GM23338 (cell line): ENCODE data around the gene OR5AP2. TPM values are rescaled to one million over a fixed set of nuclear protein-coding genes. Genes with fewer than 3 reads are reported as not detected.

Experiments used
- ATAC-seq: fragments of 200-7000 bp; cut with Tn5 transposase; 3 replicates; pipeline ENCODE4 v1.9.1; 2020
- DNase-seq: peaks from one replicate; pipeline ENCODE4 v3.0.0-alpha.2; 2015; ENCODE audit warnings: low spot score
- H2AFZ ChIP-seq: fragments of 200-600 bp; sonication (generic); 2 replicates; pipeline ENCODE4 v1.8.0; 2016; ENCODE audit warnings: antibody characterized with exemption, mild to moderate bottlenecking, moderate library complexity
- H3F3A ChIP-seq: fragments of 200-600 bp; sonication (generic); replicated peaks from 2 replicates; pipeline ENCODE4 v1.8.0; 2017; ENCODE audit warnings: antibody characterized with exemption, mixed run types, low read depth
- H3K27ac ChIP-seq: fragments of 200-600 bp; sonication (generic); 2 replicates; pipeline ENCODE4 v1.6.1; 2016; ENCODE audit warnings: low read depth
- H3K27me3 ChIP-seq: fragments of 200-600 bp; sonication (generic); 2 replicates; pipeline ENCODE4 v1.8.0; 2016; ENCODE audit warnings: mild to moderate bottlenecking, mixed run types, moderate library complexity; ENCODE audit not compliant: insufficient read depth
- H3K36me3 ChIP-seq: fragments of 200-600 bp; sonication (generic); 2 replicates; pipeline ENCODE4 v1.8.0; 2016; ENCODE audit warnings: mild to moderate bottlenecking; ENCODE audit not compliant: insufficient read depth
- H3K4me1 ChIP-seq: fragments of 200-600 bp; sonication (generic); 2 replicates; pipeline ENCODE4 v1.8.0; 2016; ENCODE audit warnings: mild to moderate bottlenecking, moderate library complexity; ENCODE audit not compliant: insufficient read depth
- H3K4me2 ChIP-seq: fragments of 200-600 bp; sonication (generic); 2 replicates; pipeline ENCODE4 v1.7.1; 2017; ENCODE audit warnings: mixed run types
- H3K4me3 ChIP-seq: fragments of 200-600 bp; sonication (generic); 2 replicates; pipeline ENCODE4 v1.6.1; 2016; ENCODE audit warnings: mixed run types
- H3K79me2 ChIP-seq: fragments of 200-600 bp; sonication (generic); replicated peaks from 2 replicates; pipeline ENCODE4 v1.8.0; 2017; ENCODE audit warnings: mild to moderate bottlenecking; ENCODE audit not compliant: insufficient read depth
- H3K9me2 ChIP-seq: fragments of 200-600 bp; sonication (generic); 2 replicates; pipeline ENCODE4 v1.8.0; 2017; ENCODE audit not compliant: insufficient read depth
- H4K20me1 ChIP-seq: fragments of 200-600 bp; sonication (generic); replicated peaks from 2 replicates; pipeline ENCODE4 v1.8.0; 2017; ENCODE audit warnings: mild to moderate bottlenecking; ENCODE audit not compliant: insufficient read depth
- H3K27ac Mint-ChIP-seq: 2 replicates; pipeline ENCODE4 v1.8.0; 2020; ENCODE audit warnings: inconsistent platforms, mild to moderate bottlenecking, moderate library complexity, mixed read lengths
- H3K27me3 Mint-ChIP-seq: 3 replicates; pipeline ENCODE4 v1.8.0; 2022; ENCODE audit warnings: low read depth, mild to moderate bottlenecking, moderate library complexity, mixed read lengths, inconsistent platforms; ENCODE audit not compliant: insufficient read depth, poor library complexity
- H3K36me3 Mint-ChIP-seq: 3 replicates; pipeline ENCODE4 v1.8.0; 2021; ENCODE audit warnings: low read depth, mild to moderate bottlenecking, inconsistent platforms, moderate library complexity, mixed read lengths
- H3K4me1 Mint-ChIP-seq: 3 replicates; pipeline ENCODE4 v1.8.0; 2020; ENCODE audit warnings: mild to moderate bottlenecking, inconsistent platforms, mixed read lengths
- H3K4me3 Mint-ChIP-seq: 3 replicates; pipeline ENCODE4 v1.8.0; 2021; ENCODE audit warnings: moderate library complexity, mild to moderate bottlenecking, inconsistent platforms, mixed read lengths
- H3K9me3 Mint-ChIP-seq: 3 replicates; pipeline ENCODE4 v1.8.0; 2020; ENCODE audit warnings: moderate library complexity, mild to moderate bottlenecking, inconsistent platforms, mixed read lengths
- CREB1 ChIP-seq: fragments of 250-450 bp; sonication (Bioruptor Pico); IDR thresholded peaks from 2 replicates; pipeline ENCODE4 v1.5.0; 2020; ENCODE audit warnings: low read depth, mild to moderate bottlenecking, moderate library complexity
- NANOG ChIP-seq: IDR thresholded peaks from 2 replicates; pipeline ENCODE4 v1.6.1; 2016; ENCODE audit warnings: antibody characterized with exemption, borderline replicate concordance
- POLR2AphosphoS5 ChIP-seq: IDR thresholded peaks from 2 replicates; pipeline ENCODE4 v1.6.1; 2016; ENCODE audit warnings: antibody characterized with exemption, low read depth
- ZNF114 ChIP-seq: fragments of 250-450 bp; sonication (Bioruptor Pico); IDR thresholded peaks from 2 replicates; pipeline ENCODE4 v1.5.0; 2020; ENCODE audit warnings: mild to moderate bottlenecking, moderate library complexity
- ZNF331 ChIP-seq: fragments of 250-450 bp; sonication (Bioruptor Pico); IDR thresholded peaks from 2 replicates; pipeline ENCODE4 v1.5.0; 2020; ENCODE audit warnings: low read depth, mild to moderate bottlenecking, moderate library complexity
- polyA plus RNA-seq: library from polyadenylated mRNA; unstranded; fragments of >200 nt; fragmentation: Nextera tagmentation; extraction: Ambion mirVana; gene quantifications from 2 replicates; pipeline ENCODE4 v1.2.1, GENCODE V29; 2016
- total RNA-seq: library from RNA; depleted of rRNA; stranded (reverse); fragments of >200 nt; shearing (Covaris generic); gene quantifications from 2 replicates; pipeline ENCODE4 v1.2.3, GENCODE V29; 2014
- TF ChIP-seq, protein P1 (sequence below): IDR thresholded peaks from one replicate; pipeline ENCODE4 v1.6.1; 2018; ENCODE audit warnings: antibody characterized with exemption; ENCODE audit not compliant: unreplicated experiment
- TF ChIP-seq, protein P2 (sequence below): fragments of 250-450 bp; sonication (Bioruptor Pico); IDR thresholded peaks from 2 replicates; pipeline ENCODE4 v1.5.0; 2020; ENCODE audit warnings: mild to moderate bottlenecking, moderate library complexity
- TF ChIP-seq, protein P3 (sequence below): IDR thresholded peaks from 2 replicates; pipeline ENCODE4 v1.6.1; 2016; ENCODE audit warnings: antibody characterized with exemption

OR5AP2 gene
- total and polyA plus RNA-seq, 2 experiments from 2014 or later, result not detected

GRCh38 chr11:56663386-56663785 is 21.1 kb upstream of the OR5AP2 start, which contains the start of gene OR5AR1 (continued):
- no peak for TF ChIP-seq ZNF114

DNA sequence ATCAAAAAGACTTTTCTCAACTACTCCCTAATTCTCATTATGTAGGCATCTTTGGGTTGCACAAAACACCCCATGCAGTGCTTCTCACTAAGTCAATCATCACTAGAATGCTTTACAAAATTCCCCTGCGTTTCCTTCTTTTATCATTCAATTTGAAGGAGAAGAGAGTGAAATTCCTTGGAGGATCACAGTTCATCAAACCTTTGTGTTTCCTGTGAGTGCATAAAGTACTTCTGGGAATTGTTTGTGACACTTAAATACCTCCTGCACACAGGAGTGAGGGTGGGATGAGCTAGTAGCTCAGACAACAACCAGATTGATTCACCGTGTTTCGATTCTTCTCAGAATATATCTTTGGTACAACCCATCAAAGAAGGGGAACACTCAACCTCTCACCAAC is 17.5 kb upstream of the OR5AP2 start:
- Histone ChIP-seq H3K27ac (peak overlapping the region; percentile 76), H2AFZ (no peak overlapping the region)
- ATAC-seq, result peak; percentile 98

More for the DNA sequence above, 17.5 kb upstream of the OR5AP2 start:
- Histone ChIP-seq H3K27me3 (no peaks in the 10 kb centered on the region), H3K4me3 (peak overlapping the region; percentile 12), H3K36me3 (no peaks in the 10 kb centered on the region), H3K79me2 (no peaks in the 10 kb centered on the region), H3F3A (no peaks in the 10 kb centered on the region), H3K9me2 (no peaks in the 10 kb centered on the region), H3K4me2 (peak overlapping the region; percentile 24), H4K20me1 (no peaks in the 10 kb centered on the region), H3K4me1 (peaks cover 19% of the 10 kb centered on the region)
- Mint-ChIP-seq H3K4me3 (peak overlapping the region; percentile 47), H3K4me1 (peaks cover 33% of the 10 kb centered on the region), H3K9me3 (peaks cover 41% of the 10 kb centered on the region), H3K27me3 (peaks cover 2% of the 10 kb centered on the region), H3K27ac (peak overlapping the region; percentile 94), H3K36me3 (peaks cover 53% of the 10 kb centered on the region)
- TF ChIP-seq, protein P1, sequence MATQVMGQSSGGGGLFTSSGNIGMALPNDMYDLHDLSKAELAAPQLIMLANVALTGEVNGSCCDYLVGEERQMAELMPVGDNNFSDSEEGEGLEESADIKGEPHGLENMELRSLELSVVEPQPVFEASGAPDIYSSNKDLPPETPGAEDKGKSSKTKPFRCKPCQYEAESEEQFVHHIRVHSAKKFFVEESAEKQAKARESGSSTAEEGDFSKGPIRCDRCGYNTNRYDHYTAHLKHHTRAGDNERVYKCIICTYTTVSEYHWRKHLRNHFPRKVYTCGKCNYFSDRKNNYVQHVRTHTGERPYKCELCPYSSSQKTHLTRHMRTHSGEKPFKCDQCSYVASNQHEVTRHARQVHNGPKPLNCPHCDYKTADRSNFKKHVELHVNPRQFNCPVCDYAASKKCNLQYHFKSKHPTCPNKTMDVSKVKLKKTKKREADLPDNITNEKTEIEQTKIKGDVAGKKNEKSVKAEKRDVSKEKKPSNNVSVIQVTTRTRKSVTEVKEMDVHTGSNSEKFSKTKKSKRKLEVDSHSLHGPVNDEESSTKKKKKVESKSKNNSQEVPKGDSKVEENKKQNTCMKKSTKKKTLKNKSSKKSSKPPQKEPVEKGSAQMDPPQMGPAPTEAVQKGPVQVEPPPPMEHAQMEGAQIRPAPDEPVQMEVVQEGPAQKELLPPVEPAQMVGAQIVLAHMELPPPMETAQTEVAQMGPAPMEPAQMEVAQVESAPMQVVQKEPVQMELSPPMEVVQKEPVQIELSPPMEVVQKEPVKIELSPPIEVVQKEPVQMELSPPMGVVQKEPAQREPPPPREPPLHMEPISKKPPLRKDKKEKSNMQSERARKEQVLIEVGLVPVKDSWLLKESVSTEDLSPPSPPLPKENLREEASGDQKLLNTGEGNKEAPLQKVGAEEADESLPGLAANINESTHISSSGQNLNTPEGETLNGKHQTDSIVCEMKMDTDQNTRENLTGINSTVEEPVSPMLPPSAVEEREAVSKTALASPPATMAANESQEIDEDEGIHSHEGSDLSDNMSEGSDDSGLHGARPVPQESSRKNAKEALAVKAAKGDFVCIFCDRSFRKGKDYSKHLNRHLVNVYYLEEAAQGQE, result no peak
- TF ChIP-seq, protein P2, sequence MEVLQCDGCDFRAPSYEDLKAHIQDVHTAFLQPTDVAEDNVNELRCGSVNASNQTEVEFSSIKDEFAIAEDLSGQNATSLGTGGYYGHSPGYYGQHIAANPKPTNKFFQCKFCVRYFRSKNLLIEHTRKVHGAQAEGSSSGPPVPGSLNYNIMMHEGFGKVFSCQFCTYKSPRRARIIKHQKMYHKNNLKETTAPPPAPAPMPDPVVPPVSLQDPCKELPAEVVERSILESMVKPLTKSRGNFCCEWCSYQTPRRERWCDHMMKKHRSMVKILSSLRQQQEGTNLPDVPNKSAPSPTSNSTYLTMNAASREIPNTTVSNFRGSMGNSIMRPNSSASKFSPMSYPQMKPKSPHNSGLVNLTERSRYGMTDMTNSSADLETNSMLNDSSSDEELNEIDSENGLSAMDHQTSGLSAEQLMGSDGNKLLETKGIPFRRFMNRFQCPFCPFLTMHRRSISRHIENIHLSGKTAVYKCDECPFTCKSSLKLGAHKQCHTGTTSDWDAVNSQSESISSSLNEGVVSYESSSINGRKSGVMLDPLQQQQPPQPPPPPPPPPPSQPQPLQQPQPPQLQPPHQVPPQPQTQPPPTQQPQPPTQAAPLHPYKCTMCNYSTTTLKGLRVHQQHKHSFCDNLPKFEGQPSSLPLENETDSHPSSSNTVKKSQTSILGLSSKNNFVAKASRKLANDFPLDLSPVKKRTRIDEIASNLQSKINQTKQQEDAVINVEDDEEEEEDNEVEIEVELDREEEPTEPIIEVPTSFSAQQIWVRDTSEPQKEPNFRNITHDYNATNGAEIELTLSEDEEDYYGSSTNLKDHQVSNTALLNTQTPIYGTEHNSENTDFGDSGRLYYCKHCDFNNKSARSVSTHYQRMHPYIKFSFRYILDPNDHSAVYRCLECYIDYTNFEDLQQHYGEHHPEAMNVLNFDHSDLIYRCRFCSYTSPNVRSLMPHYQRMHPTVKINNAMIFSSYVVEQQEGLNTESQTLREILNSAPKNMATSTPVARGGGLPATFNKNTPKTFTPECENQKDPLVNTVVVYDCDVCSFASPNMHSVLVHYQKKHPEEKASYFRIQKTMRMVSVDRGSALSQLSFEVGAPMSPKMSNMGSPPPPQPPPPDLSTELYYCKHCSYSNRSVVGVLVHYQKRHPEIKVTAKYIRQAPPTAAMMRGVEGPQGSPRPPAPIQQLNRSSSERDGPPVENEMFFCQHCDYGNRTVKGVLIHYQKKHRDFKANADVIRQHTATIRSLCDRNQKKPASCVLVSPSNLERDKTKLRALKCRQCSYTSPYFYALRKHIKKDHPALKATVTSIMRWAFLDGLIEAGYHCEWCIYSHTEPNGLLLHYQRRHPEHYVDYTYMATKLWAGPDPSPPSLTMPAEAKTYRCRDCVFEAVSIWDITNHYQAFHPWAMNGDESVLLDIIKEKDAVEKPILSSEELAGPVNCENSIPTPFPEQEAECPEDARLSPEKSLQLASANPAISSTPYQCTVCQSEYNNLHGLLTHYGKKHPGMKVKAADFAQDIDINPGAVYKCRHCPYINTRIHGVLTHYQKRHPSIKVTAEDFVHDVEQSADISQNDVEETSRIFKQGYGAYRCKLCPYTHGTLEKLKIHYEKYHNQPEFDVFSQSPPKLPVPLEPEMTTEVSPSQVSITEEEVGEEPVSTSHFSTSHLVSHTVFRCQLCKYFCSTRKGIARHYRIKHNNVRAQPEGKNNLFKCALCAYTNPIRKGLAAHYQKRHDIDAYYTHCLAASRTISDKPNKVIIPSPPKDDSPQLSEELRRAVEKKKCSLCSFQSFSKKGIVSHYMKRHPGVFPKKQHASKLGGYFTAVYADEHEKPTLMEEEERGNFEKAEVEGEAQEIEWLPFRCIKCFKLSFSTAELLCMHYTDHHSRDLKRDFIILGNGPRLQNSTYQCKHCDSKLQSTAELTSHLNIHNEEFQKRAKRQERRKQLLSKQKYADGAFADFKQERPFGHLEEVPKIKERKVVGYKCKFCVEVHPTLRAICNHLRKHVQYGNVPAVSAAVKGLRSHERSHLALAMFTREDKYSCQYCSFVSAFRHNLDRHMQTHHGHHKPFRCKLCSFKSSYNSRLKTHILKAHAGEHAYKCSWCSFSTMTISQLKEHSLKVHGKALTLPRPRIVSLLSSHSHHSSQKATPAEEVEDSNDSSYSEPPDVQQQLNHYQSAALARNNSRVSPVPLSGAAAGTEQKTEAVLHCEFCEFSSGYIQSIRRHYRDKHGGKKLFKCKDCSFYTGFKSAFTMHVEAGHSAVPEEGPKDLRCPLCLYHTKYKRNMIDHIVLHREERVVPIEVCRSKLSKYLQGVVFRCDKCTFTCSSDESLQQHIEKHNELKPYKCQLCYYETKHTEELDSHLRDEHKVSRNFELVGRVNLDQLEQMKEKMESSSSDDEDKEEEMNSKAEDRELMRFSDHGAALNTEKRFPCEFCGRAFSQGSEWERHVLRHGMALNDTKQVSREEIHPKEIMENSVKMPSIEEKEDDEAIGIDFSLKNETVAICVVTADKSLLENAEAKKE, result peak; percentile 80
- no peak for TF ChIP-seq POLR2AphosphoS5
- peak; percentile 65 for TF ChIP-seq CREB1 (CRISPR knock-in tag)
- peak; percentile 92 for TF ChIP-seq NANOG
- TF ChIP-seq ZNF331, result no peak
- TF ChIP-seq ZNF114, result no peak
- TF ChIP-seq, protein P3, sequence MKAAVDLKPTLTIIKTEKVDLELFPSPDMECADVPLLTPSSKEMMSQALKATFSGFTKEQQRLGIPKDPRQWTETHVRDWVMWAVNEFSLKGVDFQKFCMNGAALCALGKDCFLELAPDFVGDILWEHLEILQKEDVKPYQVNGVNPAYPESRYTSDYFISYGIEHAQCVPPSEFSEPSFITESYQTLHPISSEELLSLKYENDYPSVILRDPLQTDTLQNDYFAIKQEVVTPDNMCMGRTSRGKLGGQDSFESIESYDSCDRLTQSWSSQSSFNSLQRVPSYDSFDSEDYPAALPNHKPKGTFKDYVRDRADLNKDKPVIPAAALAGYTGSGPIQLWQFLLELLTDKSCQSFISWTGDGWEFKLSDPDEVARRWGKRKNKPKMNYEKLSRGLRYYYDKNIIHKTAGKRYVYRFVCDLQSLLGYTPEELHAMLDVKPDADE, result no peak
- DNase-seq, result peak; percentile 89
